Hematopoietic multipotent progenitor cell treated with erythropoietin and hydrocortisone succinate and interleukin-3 and kit ligand, for 6 days (in vitro differentiated cells): Measurements from ENCODE around the gene C22orf42.
A peak's percentile ranks its signal among the peaks of the same experiment; 100 is the strongest.
"Not testable (repeated sequence)": the region's sequence is repeated elsewhere in the genome, so short reads cannot be mapped to it uniquely, and the experiment has no call there.

ENCODE experiments used
- DNase-seq: peaks from one replicate; pipeline ENCODE4 v3.0.0-alpha.2; 2015

The C22orf42 gene

GRCh38 chr22:32183625-32184024 lies 24.5 kb upstream of the C22orf42 start:
- DNase-seq = no peak

GRCh38 chr22:32181043-32181442 lies 21.9 kb upstream of the C22orf42 start:
- DNase-seq = no peak

GRCh38 chr22:32177221-32177765 lies 18.2 kb upstream of the C22orf42 start:
- DNase-seq = peak; percentile 10

- no peak for DNase-seq
Measured at GRCh38 chr22:32175683-32176644, 16.9 kb upstream of the C22orf42 start.

- DNase-seq = no peak
Measured at GRCh38 chr22:32175115-32175514, 16.0 kb upstream of the C22orf42 start.

GRCh38 chr22:32165681-32166080 lies 6.6 kb upstream of the C22orf42 start:
- no peak for DNase-seq

GRCh38 chr22:32164075-32164860 lies 5.2 kb upstream of the C22orf42 start:
- DNase-seq = peak; percentile 41

GRCh38 chr22:32160411-32160810 lies 1.3 kb upstream of the C22orf42 start:
- DNase-seq = not testable (repeated sequence)

GRCh38 chr22:32157632-32158031 lies 1.5 kb downstream of the C22orf42 start:
- not testable (repeated sequence) for DNase-seq

GRCh38 chr22:32154727-32155126 lies 4.4 kb downstream of the C22orf42 start:
- DNase-seq = not testable (repeated sequence)

GRCh38 chr22:32151641-32152040 lies 7.5 kb downstream of the C22orf42 start:
- not testable (repeated sequence) for DNase-seq

GRCh38 chr22:32150647-32151046 lies 8.5 kb downstream of the C22orf42 start:
- DNase-seq = not testable (repeated sequence)

- DNase-seq = not testable (repeated sequence)
Measured at GRCh38 chr22:32148372-32148771, 10.7 kb downstream of the C22orf42 start.

GRCh38 chr22:32147128-32147527 lies 12.0 kb downstream of the C22orf42 start:
- DNase-seq = not testable (repeated sequence)

- DNase-seq = peak; percentile 61
Measured at GRCh38 chr22:32144496-32145274, 14.4 kb downstream of the C22orf42 start.

GRCh38 chr22:32142600-32142999 lies 16.5 kb downstream of the C22orf42 start:
- DNase-seq = no peak

- peak; percentile 6 for DNase-seq
Measured at GRCh38 chr22:32140688-32141087, 18.4 kb downstream of the C22orf42 start.

GRCh38 chr22:32138576-32138975 lies 20.5 kb downstream of the C22orf42 start:
- DNase-seq = not testable (repeated sequence)

- DNase-seq = peak; percentile 29
Measured at GRCh38 chr22:32137731-32138324, 21.3 kb downstream of the C22orf42 start.

- DNase-seq = not testable (repeated sequence)
Measured at GRCh38 chr22:32136881-32137280, 22.2 kb downstream of the C22orf42 start.

GRCh38 chr22:32135958-32136357 lies 23.1 kb downstream of the C22orf42 start:
- not testable (repeated sequence) for DNase-seq

GRCh38 chr22:32134796-32135195 lies 24.3 kb downstream of the C22orf42 start:
- not testable (repeated sequence) for DNase-seq
